AG09309 (cell line): ENCODE results near the gene METAP1.
"Not testable (repeated sequence)": the region's sequence is repeated elsewhere in the genome, so short reads cannot be mapped to it uniquely, and the experiment has no call there.

Experiments
- DNase-seq: peaks from one replicate; pipeline ENCODE4 v3.0.0-alpha.2; 2010; ENCODE audit warnings: low read depth
- H3K4me3 ChIP-seq: 2 replicates; pipeline ENCODE4 v1.5.1; 2011; ENCODE audit warnings: mild to moderate bottlenecking, low read depth, low read length, moderate library complexity; ENCODE audit not compliant: control insufficient read depth
- CTCF ChIP-seq: IDR thresholded peaks from 2 replicates; pipeline ENCODE4 v1.5.1; 2011; ENCODE audit warnings: mild to moderate bottlenecking, low read depth, low read length, inconsistent platforms; ENCODE audit not compliant: insufficient read depth, control insufficient read depth; ENCODE audit errors: missing control alignments

METAP1 gene

GRCh38 chr4:99013884-99014523, 18.5 kb downstream of the METAP1 start:
- no peak for TF ChIP-seq CTCF
- DNase-seq: no peak
- no peak overlapping the region for H3K4me3 ChIP-seq

GRCh38 chr4:99021386-99021785, 25.9 kb downstream of the METAP1 start:
- no peak for TF ChIP-seq CTCF

GRCh38 chr4:99022566-99022965, 27.0 kb downstream of the METAP1 start:
- H3K4me3 ChIP-seq: no peak overlapping the region
- no peak for DNase-seq
- no peak for TF ChIP-seq CTCF

More at GRCh38 chr4:99021386-99021785, 25.9 kb downstream of the METAP1 start:
- no peak overlapping the region for H3K4me3 ChIP-seq
- DNase-seq: no peak

- not testable (repeated sequence) for DNase-seq
Measured at GRCh38 chr4:99023800-99024251, 28.3 kb downstream of the METAP1 start.

GRCh38 chr4:99024481-99025275, 29.2 kb downstream of the METAP1 start:
- H3K4me3 ChIP-seq: no peak overlapping the region
- DNase-seq: no peak
- no peak for TF ChIP-seq CTCF

More at GRCh38 chr4:99023800-99024251, 28.3 kb downstream of the METAP1 start:
- H3K4me3 ChIP-seq: not testable (repeated sequence)

GRCh38 chr4:99025506-99025905, 30.0 kb downstream of the METAP1 start:
- no peak for TF ChIP-seq CTCF
- no peak for DNase-seq
- no peak overlapping the region for H3K4me3 ChIP-seq

- no peak for TF ChIP-seq CTCF
Measured at GRCh38 chr4:99027304-99027703, 31.8 kb downstream of the METAP1 start.

More at GRCh38 chr4:99027304-99027703, 31.8 kb downstream of the METAP1 start:
- H3K4me3 ChIP-seq: no peak overlapping the region
- DNase-seq: no peak
